SH-SY5Y (cell line): ENCODE measurements around the gene TRMT13.

Experiments used
- GATA2 ChIP-seq: IDR thresholded peaks from 2 replicates; pipeline ENCODE4 v1.6.1; 2011; ENCODE audit warnings: mild to moderate bottlenecking, low read depth, low read length
- GATA3 ChIP-seq: IDR thresholded peaks from 2 replicates; pipeline ENCODE4 v1.6.1; 2011; ENCODE audit warnings: low read depth, mild to moderate bottlenecking, low read length, moderate library complexity

Gene TRMT13, protein sequence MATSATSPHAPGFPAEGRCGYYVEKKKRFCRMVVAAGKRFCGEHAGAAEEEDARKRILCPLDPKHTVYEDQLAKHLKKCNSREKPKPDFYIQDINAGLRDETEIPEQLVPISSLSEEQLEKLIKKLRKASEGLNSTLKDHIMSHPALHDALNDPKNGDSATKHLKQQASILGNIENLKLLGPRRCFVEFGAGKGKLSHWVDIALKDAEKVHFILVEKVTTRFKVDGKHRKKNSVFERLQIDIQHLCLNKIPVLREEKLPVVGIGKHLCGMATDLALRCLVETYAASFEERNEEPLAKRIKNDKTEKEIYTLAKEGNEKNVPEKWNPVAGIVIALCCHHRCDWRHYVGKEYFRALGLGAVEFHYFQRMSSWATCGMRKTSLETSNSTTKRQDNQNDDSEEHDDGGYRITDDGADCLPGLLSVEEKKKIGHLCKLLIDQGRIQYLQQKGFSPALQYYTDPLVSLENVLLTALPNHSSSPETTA

DNA sequence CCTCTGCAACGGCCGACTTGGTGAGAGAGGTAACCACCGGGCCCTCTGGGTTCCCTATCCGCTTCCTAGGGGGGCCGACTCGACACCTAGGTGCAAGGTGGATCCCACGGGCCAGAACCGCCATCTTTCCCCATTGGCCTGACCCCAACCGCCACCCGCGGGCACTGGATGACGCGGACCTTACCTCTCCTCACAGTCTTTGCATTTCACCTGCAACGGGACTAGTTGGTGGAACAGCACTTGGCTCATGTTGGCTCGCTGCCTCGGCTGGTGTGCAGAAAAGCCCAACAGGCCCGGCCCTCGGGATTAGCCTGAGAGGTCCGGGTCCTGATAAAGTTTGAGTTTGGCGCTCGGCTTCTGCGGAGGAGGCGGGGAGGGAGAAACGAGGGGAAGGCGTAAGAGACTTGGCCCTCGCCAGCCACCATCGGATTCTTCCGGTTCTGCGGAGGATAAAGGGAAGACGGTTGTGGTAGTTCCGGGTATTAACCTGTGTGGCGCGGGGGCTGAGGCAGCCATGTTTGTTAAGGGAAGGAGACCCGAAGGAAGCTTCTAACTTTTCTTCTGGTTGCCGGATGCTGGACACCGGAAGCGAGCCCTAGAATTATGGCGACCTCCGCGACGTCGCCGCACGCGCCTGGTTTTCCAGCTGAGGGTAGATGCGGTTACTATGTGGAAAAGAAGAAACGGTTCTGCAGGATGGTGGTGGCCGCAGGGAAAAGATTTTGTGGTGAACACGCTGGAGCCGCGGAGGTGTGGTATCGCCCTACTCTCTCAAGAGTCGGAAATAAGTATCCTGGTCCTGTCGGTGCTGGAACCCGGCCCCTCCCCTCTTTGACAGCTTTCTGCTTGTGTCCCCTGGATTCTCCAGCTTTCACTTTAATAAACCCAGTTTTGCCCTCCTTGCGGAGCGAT, at the start of gene TRMT13, which contains the start of gene SASS6:
TRMT13 (plus strand) TSS at position 598 of the 912 bp plus-strand sequence; CDS start at position 604, 6 bp downstream.
SASS6 (minus strand) TSS at position 365 of the 912 bp plus-strand sequence; CDS start at position 249, 116 bp downstream.
- TF ChIP-seq GATA2 (0 out of 2 replicates have a peak, but pooled peaks have one; percentile 34), GATA3 (no peak)

- TF ChIP-seq GATA2: no peak
These were observed 45.6 kb upstream of the TRMT13 start for GRCh38 chr1:100087396-100087795.

- TF ChIP-seq GATA2 (no peak), GATA3 (no peak)
These were observed 43.9 kb upstream of the TRMT13 start for GRCh38 chr1:100089082-100089481.

GRCh38 chr1:100090471-100090870, 42.5 kb upstream of the TRMT13 start:
- TF ChIP-seq GATA2 (no peak), GATA3 (no peak)

- TF ChIP-seq GATA3: no peak
- no peak for TF ChIP-seq GATA2
These were observed 32.8 kb upstream of the TRMT13 start for GRCh38 chr1:100100202-100100601.

DNA sequence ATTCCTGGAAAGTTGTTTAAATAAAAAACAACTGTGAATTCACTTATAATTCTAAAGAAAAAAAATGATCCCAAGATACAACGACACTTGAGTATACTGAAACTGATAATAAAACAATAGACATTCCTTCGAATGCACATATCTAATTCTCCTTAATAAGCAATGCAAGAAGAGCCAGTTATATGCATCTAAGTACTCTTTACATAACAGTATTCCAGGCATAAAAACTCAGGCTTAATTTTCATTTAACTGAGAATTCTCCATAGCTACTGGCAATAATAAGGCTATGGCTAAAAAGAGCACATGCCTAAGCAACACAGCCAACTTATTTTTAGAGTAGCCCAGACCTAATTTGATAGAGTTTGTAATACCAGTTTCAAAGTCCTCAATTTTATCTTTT, 31.4 kb upstream of the TRMT13 start:
- TF ChIP-seq GATA2 (no peak), GATA3 (no peak)

DNA sequence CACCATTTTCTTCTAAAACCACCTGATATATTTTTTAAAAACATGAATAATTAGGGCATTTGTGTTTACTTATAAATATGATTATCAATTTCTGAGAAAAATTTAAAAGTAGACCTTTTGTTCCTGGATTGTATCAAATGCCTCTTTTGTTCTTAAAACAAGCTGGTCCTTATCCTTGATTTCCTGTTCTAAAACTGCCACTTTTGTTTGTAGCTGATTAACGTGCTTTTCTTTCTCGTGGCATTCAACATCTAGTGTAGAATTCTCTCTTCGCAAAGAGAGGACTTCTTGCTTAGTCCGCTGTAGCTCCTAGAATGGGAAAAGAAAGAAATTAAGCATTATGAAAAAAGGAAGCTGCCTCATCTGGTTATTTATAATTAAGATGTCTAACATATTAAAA, 25.3 kb upstream of the TRMT13 start:
- TF ChIP-seq GATA3: no peak
- no peak for TF ChIP-seq GATA2

- TF ChIP-seq GATA2 (no peak), GATA3 (no peak)
These were observed 23.4 kb upstream of the TRMT13 start for GRCh38 chr1:100109554-100110066.

DNA sequence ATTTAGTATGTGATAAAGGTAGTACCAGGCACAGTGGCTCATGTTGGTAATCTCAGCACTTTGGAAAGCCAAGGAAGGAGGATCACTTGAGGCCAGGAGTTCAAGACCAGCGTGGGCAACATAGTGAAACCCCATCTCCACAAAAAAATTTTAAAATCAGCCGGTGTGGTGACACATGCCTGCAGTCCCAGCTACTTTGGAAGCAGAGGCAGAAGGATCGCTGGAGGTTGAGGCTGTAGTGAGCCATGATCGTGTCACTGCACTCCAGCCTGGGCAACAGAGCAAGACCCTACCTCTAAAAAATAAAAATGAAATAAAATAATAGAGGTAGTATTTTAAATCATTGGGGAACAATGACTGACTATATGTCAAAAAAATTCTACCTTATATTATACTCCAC, 17.4 kb upstream of the TRMT13 start:
- TF ChIP-seq GATA2 (no peak), GATA3 (no peak)

DNA sequence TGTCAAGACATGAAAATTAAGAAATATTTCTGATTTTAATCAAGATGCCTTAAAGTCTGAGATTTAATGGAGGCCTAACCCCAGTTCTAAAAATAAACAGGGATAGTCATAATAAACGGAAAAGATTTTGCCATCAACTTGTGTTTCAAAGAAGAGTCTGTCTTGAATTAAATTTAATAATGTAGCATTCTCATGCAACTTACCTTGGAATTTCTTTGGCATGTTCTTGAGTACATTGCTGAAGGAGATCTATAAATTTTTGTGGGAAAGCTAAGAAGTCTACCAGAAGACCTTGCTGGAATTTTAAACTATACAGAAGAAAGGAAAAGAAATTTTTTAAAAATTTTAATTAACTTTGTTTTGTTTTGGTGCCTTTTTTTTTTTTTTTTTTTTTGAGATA, 10.8 kb upstream of the TRMT13 start:
- TF ChIP-seq GATA3 (no peak), GATA2 (no peak)

DNA sequence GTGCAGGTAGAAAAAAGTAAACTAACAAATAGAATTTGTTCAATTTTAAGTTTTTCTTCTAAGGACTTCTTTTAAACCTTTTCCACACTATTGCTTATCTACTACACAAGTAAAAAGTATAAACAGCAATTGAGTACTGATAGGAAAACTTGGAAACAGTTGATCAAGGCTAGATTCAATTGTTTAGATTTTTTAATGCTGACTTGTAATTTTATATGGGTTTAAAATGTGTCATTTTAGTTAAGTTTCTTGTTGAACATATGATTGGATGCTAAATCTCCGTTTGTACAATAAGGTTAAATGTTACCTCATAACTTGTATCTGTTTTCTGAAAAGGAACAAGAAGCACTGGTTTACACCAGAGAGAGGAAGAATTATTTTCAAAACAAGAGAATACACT, 5.7 kb upstream of the TRMT13 start:
- no peak for TF ChIP-seq GATA2
- TF ChIP-seq GATA3: no peak

DNA sequence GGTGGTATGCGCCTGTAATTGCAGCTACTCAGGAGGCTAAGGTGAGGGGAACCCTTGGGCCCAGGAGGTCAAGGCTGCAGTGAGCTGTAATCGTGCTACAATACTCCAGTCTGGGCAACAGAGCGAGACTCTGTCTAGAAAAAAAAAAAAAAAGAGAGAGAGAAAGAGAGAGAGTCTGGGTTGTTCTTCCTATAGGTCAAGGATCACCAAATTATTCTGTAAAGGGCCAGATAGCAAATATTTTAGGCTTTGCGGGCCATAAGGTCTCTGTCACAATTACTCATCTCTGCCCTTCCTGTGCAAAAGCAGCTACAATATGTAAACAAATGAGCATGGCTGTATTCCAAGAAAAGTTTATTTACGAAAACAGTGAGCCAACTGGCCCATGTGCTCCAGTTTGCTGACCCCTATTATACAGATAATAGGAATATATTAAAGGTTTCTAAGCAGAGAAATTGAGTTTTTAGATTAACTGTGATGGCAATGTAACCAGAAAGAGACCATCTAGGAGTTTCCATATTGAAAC, 2.3 kb upstream of the TRMT13 start:
- TF ChIP-seq GATA2 (no peak), GATA3 (no peak)

GRCh38 chr1:100131623-100132022, 1.3 kb upstream of the TRMT13 start:
- no peak for TF ChIP-seq GATA2
- no peak for TF ChIP-seq GATA3

- no peak for TF ChIP-seq GATA3
- no peak for TF ChIP-seq GATA2
These were observed 1.9 kb downstream of the TRMT13 start for GRCh38 chr1:100134872-100135271.
